ENCODE measurements around the gene PTGER3. TPM values are rescaled to one million over a fixed set of nuclear protein-coding genes. Genes with fewer than 3 reads are reported as not detected.

The PTGER3 gene
- total and polyA plus RNA-seq, 4 experiments from 2014 or later: 0.20 TPM; not detected in 3

DNA sequence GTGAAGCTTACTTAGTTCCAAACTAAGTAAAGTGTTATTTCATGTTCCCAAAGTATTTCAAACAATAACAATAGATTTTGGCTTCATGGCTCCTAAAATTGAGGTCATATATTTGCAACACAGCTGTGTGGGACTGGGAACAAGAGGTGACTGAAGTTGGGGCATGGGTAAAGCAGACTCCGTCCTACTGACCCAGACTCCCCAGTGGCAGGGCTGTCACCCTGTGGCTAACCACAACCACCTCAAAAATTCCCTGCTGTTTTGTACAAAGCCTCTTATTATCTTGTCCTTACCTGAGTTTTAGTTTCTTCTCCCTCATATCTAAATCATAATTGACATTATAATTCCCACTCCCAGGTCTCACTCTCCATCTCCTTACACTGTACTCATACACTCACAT is 117.6 kb downstream of the PTGER3 start:
- Histone ChIP-seq H3K27me3 (ENCODE audit: insufficient read depth, low read length) (no peaks in the 10 kb centered on the region), H3K4me3 (ENCODE audit: low read length in 2 of 2) (no peak overlapping the region), H3K9me3 (ENCODE audit: control insufficient read depth in 1 of 2, low read length in 2 of 2) (no peaks in the 10 kb centered on the region), H3K27ac (ENCODE audit: low read depth, low read length) (no peak overlapping the region), H3K4me1 (ENCODE audit: insufficient read depth, low read length) (no peaks in the 10 kb centered on the region), H3K36me3 (ENCODE audit: insufficient read depth, low read length) (no peaks in the 10 kb centered on the region)
- intact Hi-C loops (cut with micrococcal nuclease): no loop called here
- Mint-ChIP-seq H3K4me3 (no peak overlapping the region), H3K27ac (no peak overlapping the region), H3K36me3 (no peaks in the 10 kb centered on the region), H3K9me3 (peaks cover 0 to 6% (median 0%) of the 10 kb centered on the region in 8 donors), H3K4me1 (no peaks in the 10 kb centered on the region), H3K27me3 (peaks cover 0 to 1% of the 10 kb centered on the region in 2 donors)
- ChIA-PET CTCF (ENCODE audit: partially characterized antibody) (no interaction called here), POLR2A (ENCODE audit: partially characterized antibody) (no interaction called here)
- no peak for DNase-seq

DNA sequence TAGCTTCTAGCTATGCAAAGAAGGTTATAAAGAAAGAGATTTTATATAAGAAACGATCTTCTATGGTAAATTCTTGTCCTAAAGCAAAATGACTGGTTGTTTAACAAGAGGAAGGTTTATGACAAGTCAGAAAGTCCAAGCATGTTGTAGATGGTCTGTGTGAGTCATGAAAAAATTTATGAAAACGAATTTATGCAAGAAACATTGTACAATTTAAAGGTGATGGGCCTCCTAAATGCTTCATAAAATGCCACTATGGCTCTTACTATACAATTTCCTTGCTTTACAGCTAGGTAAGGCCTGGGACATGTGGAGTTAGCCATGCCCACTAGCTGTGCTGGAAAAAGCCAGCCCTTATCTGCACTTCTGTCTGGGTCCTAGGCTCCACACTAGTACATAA is 125.4 kb downstream of the PTGER3 start:
- Histone ChIP-seq H3K36me3 (ENCODE audit: insufficient read depth, low read length) (no peaks in the 10 kb centered on the region), H3K27me3 (ENCODE audit: insufficient read depth, low read length) (no peaks in the 10 kb centered on the region), H3K4me1 (ENCODE audit: insufficient read depth, low read length) (no peaks in the 10 kb centered on the region), H3K9me3 (ENCODE audit: control insufficient read depth in 1 of 2, low read length in 2 of 2) (peaks cover 0 to 6% of the 10 kb centered on the region in 2 donors), H3K4me3 (ENCODE audit: low read length in 2 of 2) (no peak overlapping the region), H3K27ac (ENCODE audit: low read depth, low read length) (no peak overlapping the region)
- POLR2A ChIA-PET (ENCODE audit: partially characterized antibody): no interaction called here
- Mint-ChIP-seq H3K9me3 (peaks cover 0 to 17% (median 5%) of the 10 kb centered on the region in 8 donors), H3K27ac (no peak overlapping the region), H3K27me3 (no peaks in the 10 kb centered on the region), H3K4me1 (no peaks in the 10 kb centered on the region), H3K36me3 (no peaks in the 10 kb centered on the region), H3K4me3 (no peak overlapping the region)
- intact Hi-C loops (cut with micrococcal nuclease): no loop called here
- CTCF ChIA-PET (ENCODE audit: partially characterized antibody): no interaction called here
- DNase-seq: no peak

Small RNAs within 50 kb of the gene (microRNA-seq; reads per million reads assigned to microRNA genes)
- 1,733 reads per million, percentile 92 among the genes with 10 or more reads in this experiment for gene MIR186 (ENCODE audit: borderline microRNAs expressed, borderline number of aligned reads, borderline replicate concordance)

Other genes with a start within 250 kb of the PTGER3 start
- 100 to 1,000 TPM; 158 to 159 TPM for gene ZRANB2, start 33.2 kb upstream of the PTGER3 start, total RNA-seq
- 10 to 100 TPM; 45.5 to 49.0 TPM for gene ZRANB2, start 33.2 kb upstream of the PTGER3 start, polyA plus RNA-seq